Liver (tissue), 9 donors: Measurements from ENCODE around the gene EEIG1. TPM values are rescaled to one million over a fixed set of nuclear protein-coding genes. Genes with fewer than 3 reads are reported as not detected.
A peak's percentile ranks its signal among the peaks of the same experiment; 100 is the strongest.

ENCODE experiments used
- DNase-seq: peaks from one replicate; pipeline ENCODE4 v3.0.0-alpha.2; 2017; ENCODE audit warnings: low spot score
- H3K27ac ChIP-seq, 2 donors: one replicate each; pipeline ENCODE4 v1.7.0; 2013; ENCODE audit warnings: inconsistent platforms in 2 of 2, low read length in 2 of 2, control low read depth in 1 of 2, low read depth in 1 of 2, mild to moderate bottlenecking in 1 of 2
- H3K27me3 ChIP-seq, 4 donors: one replicate each; pipeline versions ENCODE4 v1.6.1 to v1.7.0; 2013; ENCODE audit warnings: low read length in 3 of 4, inconsistent platforms in 1 of 4, mild to moderate bottlenecking in 1 of 4, moderate library complexity in 1 of 4; ENCODE audit not compliant: control insufficient read depth in 4 of 4, insufficient read depth in 4 of 4
- H3K36me3 ChIP-seq, 4 donors: one replicate each; pipeline versions ENCODE4 v1.6.1 to v1.7.0; 2013; ENCODE audit warnings: low read length in 3 of 4, mild to moderate bottlenecking in 3 of 4, low read depth in 1 of 4, moderate library complexity in 1 of 4; ENCODE audit not compliant: control insufficient read depth in 4 of 4, insufficient read depth in 3 of 4
- H3K4me1 ChIP-seq, 4 donors: one replicate each; pipeline versions ENCODE4 v1.6.1 to v1.7.0; 2013; ENCODE audit warnings: low read length in 3 of 4, mild to moderate bottlenecking in 3 of 4, moderate library complexity in 1 of 4; ENCODE audit not compliant: control insufficient read depth in 4 of 4, insufficient read depth in 4 of 4
- H3K4me3 ChIP-seq, 3 donors: one replicate each; pipeline versions ENCODE4 v1.6.1 to v1.7.0; 2013; ENCODE audit warnings: low read length in 3 of 3, control low read depth in 1 of 3, low read depth in 1 of 3, mild to moderate bottlenecking in 1 of 3
- H3K9ac ChIP-seq, 2 donors: one replicate each; pipeline ENCODE4 v1.7.0; 2013; ENCODE audit warnings: low read length in 2 of 2, mild to moderate bottlenecking in 2 of 2, moderate library complexity in 2 of 2, control low read depth in 1 of 2, low read depth in 1 of 2
- H3K9me3 ChIP-seq, 4 donors: one replicate each; pipeline versions ENCODE4 v1.6.1 to v1.7.0; 2013; ENCODE audit warnings: low read length in 3 of 4; ENCODE audit not compliant: control insufficient read depth in 4 of 4
- FOXA2 ChIP-seq: IDR thresholded peaks from 2 replicates; pipeline ENCODE4 v1.6.1; 2016; ENCODE audit warnings: antibody characterized with exemption
- GABPA ChIP-seq, 2 donors: IDR thresholded peaks in 1 of 2; conservative IDR thresholded peaks in 1 of 2; 2 replicates each; pipeline ENCODE4 v1.6.1; 2016; ENCODE audit warnings: antibody characterized with exemption in 2 of 2, mild to moderate bottlenecking in 1 of 2, moderate library complexity in 1 of 2
- HNF4A ChIP-seq, 2 donors: conservative IDR thresholded peaks; 2 replicates each; pipeline ENCODE4 v1.6.1; 2016; ENCODE audit warnings: antibody characterized with exemption in 2 of 2, mild to moderate bottlenecking in 2 of 2
- JUND ChIP-seq, 2 donors: IDR thresholded peaks; 2 replicates each; pipeline ENCODE4 v1.6.1; 2016; ENCODE audit warnings: antibody characterized with exemption in 2 of 2
- NR2F2 ChIP-seq: IDR thresholded peaks from 2 replicates; pipeline ENCODE4 v1.6.1; 2016; ENCODE audit warnings: antibody characterized with exemption
- RAD21 ChIP-seq, 2 donors: IDR thresholded peaks; 2 replicates each; pipeline ENCODE4 v1.6.1; 2016; ENCODE audit warnings: antibody characterized with exemption in 2 of 2, mild to moderate bottlenecking in 2 of 2
- RXRA ChIP-seq, 2 donors: IDR thresholded peaks; 2 replicates each; pipeline ENCODE4 v1.6.1; 2017 to 2018; ENCODE audit warnings: antibody characterized with exemption in 2 of 2, mild to moderate bottlenecking in 1 of 2
- SP1 ChIP-seq: IDR thresholded peaks from 2 replicates; pipeline ENCODE4 v1.6.1; 2018; ENCODE audit warnings: antibody characterized with exemption, mild to moderate bottlenecking
- TAF1 ChIP-seq: conservative IDR thresholded peaks from 2 replicates; pipeline ENCODE4 v1.6.1; 2016; ENCODE audit warnings: antibody characterized with exemption, mild to moderate bottlenecking
- YY1 ChIP-seq: IDR thresholded peaks from 2 replicates; pipeline ENCODE4 v1.6.1; 2016; ENCODE audit warnings: antibody characterized with exemption, mild to moderate bottlenecking
- WGBS: extraction: QIAGEN DNeasy Blood & Tissue Kit; methylation state at CpG from one replicate; pipeline ENCODE4 v1.1.7; 2013; 5-methylcytosine and 5-hydroxymethylcytosine counted together
- polyA plus RNA-seq, 2 donors: library from polyadenylated mRNA; stranded (reverse) in 1 of 2; unstranded in 1 of 2; fragments of 200-250 nt in 1 of 2; fragments of >200 nt in 1 of 2; fragmentation: Nextera tagmentation in 1 of 2; extraction: Ambion mirVana in 1 of 2; gene quantifications; one replicate each; pipeline versions ENCODE4 v1.2.1 to v1.2.3, GENCODE V29; 2013 to 2015
- total RNA-seq, 2 donors: library from RNA; depleted of rRNA; stranded (reverse); fragments of >200 nt; gene quantifications; one replicate each; pipeline ENCODE4 v1.2.3, GENCODE V29; 2014
- TF ChIP-seq, protein P1 (sequence below): fragments of 150-350 bp; IDR thresholded peaks from 2 replicates; pipeline ENCODE4 v1.5.1; 2017; ENCODE audit warnings: improper control_type of control experiment, low read depth, low read length; ENCODE audit not compliant: missing input control
- TF ChIP-seq, protein P2 (sequence below): IDR thresholded peaks from 2 replicates; pipeline ENCODE4 v1.6.1; 2016; ENCODE audit warnings: antibody characterized with exemption
- TF ChIP-seq, protein P3 (sequence below): IDR thresholded peaks from 2 replicates; pipeline ENCODE4 v1.6.1; 2016; ENCODE audit warnings: antibody characterized with exemption, mild to moderate bottlenecking
- donor health status: healthy.
- donor health status: healthy.
- donor health status: healthy.
- donor health status: healthy.
- donor health status: healthy.

The EEIG1 gene
- total and polyA plus RNA-seq, 4 donors, result 4.9 to 14.3 (median 8.9) TPM

DNA sequence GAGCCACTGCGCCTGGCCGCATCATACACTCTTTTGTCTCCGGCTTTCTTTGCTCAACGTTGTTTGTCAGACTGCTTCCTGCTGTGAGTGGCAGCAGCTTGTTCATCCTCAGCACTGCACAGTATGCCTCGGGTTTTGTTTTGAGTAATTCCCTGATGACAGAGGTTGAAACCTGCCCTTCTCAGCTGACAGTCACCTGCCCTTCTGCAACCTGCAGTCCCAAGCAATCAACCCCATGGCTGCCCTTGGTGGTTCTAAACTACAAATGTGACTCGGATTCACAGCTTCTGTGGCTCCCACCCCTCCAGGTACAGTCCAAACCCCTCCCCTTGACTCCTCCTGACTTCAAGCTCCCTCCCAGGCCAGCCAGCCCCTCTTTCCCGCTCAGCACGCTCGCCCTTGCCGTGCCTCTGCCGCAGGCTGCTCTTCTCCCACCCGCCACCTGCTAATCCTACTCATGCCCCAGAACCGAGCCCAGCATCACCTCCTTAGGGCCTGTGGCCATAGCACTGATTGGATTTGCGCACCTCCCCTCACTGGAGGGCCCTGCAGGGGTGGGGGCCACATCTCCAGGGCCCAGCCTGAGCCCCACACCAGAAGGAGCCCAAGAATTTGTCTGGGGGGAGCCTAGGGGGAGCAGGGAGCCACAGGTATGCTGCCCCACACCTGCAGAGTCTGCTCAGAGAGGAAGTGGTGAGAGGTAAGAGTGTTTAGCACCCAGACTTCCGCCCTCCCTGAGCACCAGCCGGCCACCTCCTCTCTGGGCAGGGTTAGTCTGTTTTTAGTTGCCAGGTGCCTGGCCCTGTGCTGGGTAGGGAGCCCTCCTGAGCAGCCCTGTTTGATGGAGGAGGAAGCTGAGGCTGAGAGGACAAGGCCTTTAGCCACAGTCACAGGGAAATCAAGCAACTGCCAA lies 10.1 kb downstream of the EEIG1 start:
- WGBS, result 68% methylated on average over 16 of the region's 16 CpGs
- no peak for DNase-seq

DNA sequence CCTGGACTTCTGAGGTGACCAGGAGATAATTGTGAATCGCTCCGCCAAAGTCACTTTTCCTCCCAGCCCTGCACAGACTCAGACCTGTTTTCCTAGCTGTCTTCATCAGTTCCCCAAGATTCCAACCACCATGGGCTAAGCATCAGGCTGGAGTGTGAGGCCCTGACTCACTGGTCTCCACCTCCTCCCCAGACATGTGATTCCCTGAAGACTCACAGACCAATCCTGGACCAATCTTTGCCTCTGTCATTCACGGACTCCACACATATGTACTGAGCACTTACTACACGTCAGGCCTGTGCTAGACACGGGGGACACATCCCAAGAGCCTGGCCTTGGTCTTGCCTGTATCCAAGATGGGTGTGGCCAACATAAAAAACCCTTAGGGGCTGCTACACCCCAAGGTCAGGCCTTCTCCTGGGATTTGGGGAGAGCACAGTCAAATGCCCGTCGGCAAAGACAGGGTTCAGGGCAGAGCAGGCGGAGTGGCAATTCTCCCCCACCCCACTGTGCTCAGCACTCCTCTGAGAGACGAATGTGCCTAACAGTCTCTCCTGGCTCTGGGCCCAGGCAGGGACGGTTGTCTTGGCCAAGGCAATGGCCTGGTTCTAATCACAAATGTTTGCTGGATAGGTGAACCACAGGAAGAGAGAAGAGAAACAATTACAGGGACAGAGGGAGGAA lies 11.9 kb downstream of the EEIG1 start:
- Histone ChIP-seq H3K27ac (peak overlapping the region; percentile 44 to 66), H3K4me3 (no peak overlapping the region), H3K9me3 (no peaks in the 10 kb centered on the region), H3K4me1 (peaks cover 58 to 94% (median 81%) of the 10 kb centered on the region in 4 donors), H3K36me3 (no peaks in the 10 kb centered on the region), H3K27me3 (no peaks in the 10 kb centered on the region), H3K9ac (no peak overlapping the region)
- no peak for DNase-seq
- TF ChIP-seq RXRA (IDR thresholded peaks at IDR 0.05) (peak in 1 of 2 donors; percentile 34), YY1 (no peak), NR2F2 (no peak)
- TF ChIP-seq, protein P1, sequence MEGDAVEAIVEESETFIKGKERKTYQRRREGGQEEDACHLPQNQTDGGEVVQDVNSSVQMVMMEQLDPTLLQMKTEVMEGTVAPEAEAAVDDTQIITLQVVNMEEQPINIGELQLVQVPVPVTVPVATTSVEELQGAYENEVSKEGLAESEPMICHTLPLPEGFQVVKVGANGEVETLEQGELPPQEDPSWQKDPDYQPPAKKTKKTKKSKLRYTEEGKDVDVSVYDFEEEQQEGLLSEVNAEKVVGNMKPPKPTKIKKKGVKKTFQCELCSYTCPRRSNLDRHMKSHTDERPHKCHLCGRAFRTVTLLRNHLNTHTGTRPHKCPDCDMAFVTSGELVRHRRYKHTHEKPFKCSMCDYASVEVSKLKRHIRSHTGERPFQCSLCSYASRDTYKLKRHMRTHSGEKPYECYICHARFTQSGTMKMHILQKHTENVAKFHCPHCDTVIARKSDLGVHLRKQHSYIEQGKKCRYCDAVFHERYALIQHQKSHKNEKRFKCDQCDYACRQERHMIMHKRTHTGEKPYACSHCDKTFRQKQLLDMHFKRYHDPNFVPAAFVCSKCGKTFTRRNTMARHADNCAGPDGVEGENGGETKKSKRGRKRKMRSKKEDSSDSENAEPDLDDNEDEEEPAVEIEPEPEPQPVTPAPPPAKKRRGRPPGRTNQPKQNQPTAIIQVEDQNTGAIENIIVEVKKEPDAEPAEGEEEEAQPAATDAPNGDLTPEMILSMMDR, result no peak
- 64% methylated on average over 10 of the region's 10 CpGs for whole genome bisulfite sequencing

More for the DNA sequence above, 10.1 kb downstream of the EEIG1 start:
- no peaks in the 10 kb centered on the region for H3K36me3 ChIP-seq
- no peaks in the 10 kb centered on the region for H3K9me3 ChIP-seq
- TF ChIP-seq, protein P2, sequence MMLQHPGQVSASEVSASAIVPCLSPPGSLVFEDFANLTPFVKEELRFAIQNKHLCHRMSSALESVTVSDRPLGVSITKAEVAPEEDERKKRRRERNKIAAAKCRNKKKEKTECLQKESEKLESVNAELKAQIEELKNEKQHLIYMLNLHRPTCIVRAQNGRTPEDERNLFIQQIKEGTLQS, result no peak
- TF ChIP-seq, protein P1, result no peak
- no peak for TF ChIP-seq SP1
- TF ChIP-seq, protein P3, sequence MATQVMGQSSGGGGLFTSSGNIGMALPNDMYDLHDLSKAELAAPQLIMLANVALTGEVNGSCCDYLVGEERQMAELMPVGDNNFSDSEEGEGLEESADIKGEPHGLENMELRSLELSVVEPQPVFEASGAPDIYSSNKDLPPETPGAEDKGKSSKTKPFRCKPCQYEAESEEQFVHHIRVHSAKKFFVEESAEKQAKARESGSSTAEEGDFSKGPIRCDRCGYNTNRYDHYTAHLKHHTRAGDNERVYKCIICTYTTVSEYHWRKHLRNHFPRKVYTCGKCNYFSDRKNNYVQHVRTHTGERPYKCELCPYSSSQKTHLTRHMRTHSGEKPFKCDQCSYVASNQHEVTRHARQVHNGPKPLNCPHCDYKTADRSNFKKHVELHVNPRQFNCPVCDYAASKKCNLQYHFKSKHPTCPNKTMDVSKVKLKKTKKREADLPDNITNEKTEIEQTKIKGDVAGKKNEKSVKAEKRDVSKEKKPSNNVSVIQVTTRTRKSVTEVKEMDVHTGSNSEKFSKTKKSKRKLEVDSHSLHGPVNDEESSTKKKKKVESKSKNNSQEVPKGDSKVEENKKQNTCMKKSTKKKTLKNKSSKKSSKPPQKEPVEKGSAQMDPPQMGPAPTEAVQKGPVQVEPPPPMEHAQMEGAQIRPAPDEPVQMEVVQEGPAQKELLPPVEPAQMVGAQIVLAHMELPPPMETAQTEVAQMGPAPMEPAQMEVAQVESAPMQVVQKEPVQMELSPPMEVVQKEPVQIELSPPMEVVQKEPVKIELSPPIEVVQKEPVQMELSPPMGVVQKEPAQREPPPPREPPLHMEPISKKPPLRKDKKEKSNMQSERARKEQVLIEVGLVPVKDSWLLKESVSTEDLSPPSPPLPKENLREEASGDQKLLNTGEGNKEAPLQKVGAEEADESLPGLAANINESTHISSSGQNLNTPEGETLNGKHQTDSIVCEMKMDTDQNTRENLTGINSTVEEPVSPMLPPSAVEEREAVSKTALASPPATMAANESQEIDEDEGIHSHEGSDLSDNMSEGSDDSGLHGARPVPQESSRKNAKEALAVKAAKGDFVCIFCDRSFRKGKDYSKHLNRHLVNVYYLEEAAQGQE, result no peak
- no peak for TF ChIP-seq HNF4A (conservative IDR thresholded peaks at IDR 0.05)
- no peak for TF ChIP-seq RAD21 (IDR thresholded peaks at IDR 0.05)
- no peak for TF ChIP-seq JUND (IDR thresholded peaks at IDR 0.05)
- TF ChIP-seq YY1, result no peak
- no peak for TF ChIP-seq RXRA (IDR thresholded peaks at IDR 0.05)
- no peak for TF ChIP-seq FOXA2
- TF ChIP-seq TAF1, result no peak
- TF ChIP-seq GABPA (IDR thresholded peaks at IDR 0.05 in 1 of 2, conservative IDR thresholded peaks at IDR 0.05 in 1 of 2), result no peak
- peaks cover 62 to 97% (median 86%) of the 10 kb centered on the region in 4 donors for H3K4me1 ChIP-seq
- no peak overlapping the region for H3K9ac ChIP-seq
- H3K27me3 ChIP-seq, result no peaks in the 10 kb centered on the region
- H3K27ac ChIP-seq, result peak overlapping the region in 1 of 2 donors; percentile 7
- no peak overlapping the region for H3K4me3 ChIP-seq
